ENCODE results near the gene CHN1. TPM values are rescaled to one million over a fixed set of nuclear protein-coding genes. Genes with fewer than 3 reads are reported as not detected.
A peak's percentile ranks its signal among the peaks of the same experiment; 100 is the strongest.

Gene CHN1
- total and polyA plus RNA-seq, 2 of the 8 experiments (the other 6 are each of a cell fraction or from before 2014, with no cell fraction given): 54.0 to 65.7 TPM

GRCh38 chr2:174992886-174993285 is 12.3 kb downstream of the CHN1 start:
- no peak overlapping the region for H4K5ac ChIP-seq (ENCODE audit: insufficient read length, low read depth, low read length)
- no peak overlapping the region for H3K9ac ChIP-seq (replicated peaks in 1 of 4; ENCODE audit: extremely low read depth in 1 of 4, low read depth in 3 of 4, low read length in 3 of 4)
- CTCF ChIA-PET (ENCODE audit: partially characterized antibody): interaction anchor here (1.3 to 13.6 kb wide), 4 partner anchors 9 to 244 kb away, joined by 3 to 249 read pairs (median 7); no protein-coding TSS in a partner anchor
- H3K79me2 ChIP-seq (ENCODE audit: control insufficient read depth in 1 of 2, insufficient read depth in 2 of 2, low read length in 2 of 2): peaks cover 5 to 94% of the 10 kb centered on the region in 2 experiments
- H4K91ac ChIP-seq (replicated peaks; ENCODE audit: insufficient read length, low read length): no peak overlapping the region
- no peak overlapping the region for H3K4me3 ChIP-seq (ENCODE audit: extremely low read depth in 1 of 4, insufficient read depth in 2 of 4, low read depth in 3 of 4, low read length in 4 of 4)
- no peak overlapping the region for H2BK15ac ChIP-seq (ENCODE audit: low read length)
- H3K23me2 ChIP-seq (ENCODE audit: low read depth, low read length): no peaks in the 10 kb centered on the region; the same call in 1 of the 2 replicates
- no peak overlapping the region for H3K18ac ChIP-seq (ENCODE audit: extremely low read depth, low read length)
- H3K27me3 ChIP-seq (replicated peaks in 1 of 4; ENCODE audit: control insufficient read depth in 3 of 4, extremely low read depth in 1 of 4, insufficient read depth in 3 of 4, low read length in 3 of 4): no peaks in the 10 kb centered on the region
- no peak overlapping the region for H4K8ac ChIP-seq (ENCODE audit: extremely low read depth, insufficient read depth, low read length)
- H2BK120ac ChIP-seq (replicated peaks; ENCODE audit: low read depth, low read length): no peak overlapping the region
- POLR2A ChIA-PET (ENCODE audit: partially characterized antibody): interaction anchor here (0.6 kb wide), 3 partner anchors 9 to 325 kb away, joined by 3 to 4 read pairs (median 3); no protein-coding TSS in a partner anchor
- H3K27ac ChIP-seq (ENCODE audit: low read depth, low read length): no peak overlapping the region
- H3K4ac ChIP-seq (replicated peaks; ENCODE audit: insufficient read length, low read depth, low read length): no peak overlapping the region
- no peak overlapping the region for H2AFZ ChIP-seq (ENCODE audit: low read length)
- H2BK12ac ChIP-seq (ENCODE audit: low read depth, low read length): no peak overlapping the region
- no peak overlapping the region for H3K56ac ChIP-seq (replicated peaks; ENCODE audit: insufficient read length, low read depth, low read length)
- H3K4me2 ChIP-seq (ENCODE audit: insufficient read depth in 1 of 2, low read depth in 2 of 2, low read length in 2 of 2): no peak overlapping the region
- no peak overlapping the region for H2AK5ac ChIP-seq (ENCODE audit: low read depth, low read length)
- no peak overlapping the region for H3K14ac ChIP-seq (ENCODE audit: insufficient read length)
- peaks cover 4 to 5% of the 10 kb centered on the region in 2 experiments; a peak in 2 of 4 replicates for H3K9me3 ChIP-seq (ENCODE audit: insufficient read depth in 2 of 2, low read depth in 1 of 2, low read length in 1 of 2)
- H3K23ac ChIP-seq (ENCODE audit: insufficient read length): no peak overlapping the region
- FAIRE-seq: peak; percentile 63
- H3K79me1 ChIP-seq (ENCODE audit: low read depth, low read length): peaks cover 5% of the 10 kb centered on the region
- peaks cover 2 to 7% (median 3%) of the 10 kb centered on the region in 4 experiments; a peak in 5 of 7 replicates for H3K4me1 ChIP-seq (replicated peaks in 1 of 4; ENCODE audit: control insufficient read depth in 3 of 4, insufficient read depth in 4 of 4, low read length in 3 of 4)
- WGBS, 2 experiments (ENCODE audit: extremely low coverage in 1 of 2, insufficient coverage in 1 of 2, insufficient read length in 1 of 2, insufficient replicate concordance in 2 of 2, low coverage in 1 of 2, low lambda C conversion rate in 2 of 2, missing lambda C conversion rate in 1 of 2): 100% methylated on average over 1 of the region's 1 CpG; no CpG with 5 or more reads in 1 of the 2 experiments
- H4K20me1 ChIP-seq (replicated peaks in 1 of 2; ENCODE audit: control insufficient read depth in 1 of 2, insufficient read depth in 2 of 2, low read length in 2 of 2): no peaks in the 10 kb centered on the region
- DNase-seq (ENCODE audit: low read depth in 1 of 2, low spot score in 2 of 2): no peak
- no peaks in the 10 kb centered on the region; a peak in 2 of 8 replicates for H3K36me3 ChIP-seq (ENCODE audit: control insufficient read depth in 2 of 4, insufficient read depth in 4 of 4, low read length in 3 of 4)
- no peak overlapping the region for H2BK5ac ChIP-seq (ENCODE audit: low read depth, low read length)
- no peak overlapping the region for H2BK20ac ChIP-seq (ENCODE audit: low read length)
- TF ChIP-seq KDM5A (IDR thresholded peaks at IDR 0.05; ENCODE audit: low read length): no peak
- no peak for TF ChIP-seq TEAD4 (IDR thresholded peaks at IDR 0.05; ENCODE audit: low read depth, low read length)
- no peak for TF ChIP-seq MAFK (IDR thresholded peaks at IDR 0.05; ENCODE audit: low read depth, low read length)
- TF ChIP-seq BCL11A (IDR thresholded peaks at IDR 0.05; ENCODE audit: low read depth in 2 of 2, low read length in 2 of 2): no peak
- TF ChIP-seq SP2 (IDR thresholded peaks at IDR 0.05; ENCODE audit: low read length): no peak

All from H1 (cell line).